GM18868 (cell line): ENCODE results near the gene NCAM2.

Source experiments
- ATAC-seq: cut with Tn5 transposase; IDR thresholded peaks from one replicate; pipeline ENCODE4 v1.9.1; 2021; ENCODE audit warnings: mild to moderate bottlenecking, moderate library complexity; ENCODE audit not compliant: unreplicated experiment

The NCAM2 gene

GRCh38 chr21:21025742-21026141 lies 27.5 kb downstream of the NCAM2 start:
- no peak for ATAC-seq

GRCh38 chr21:21028275-21028820 lies 30.1 kb downstream of the NCAM2 start:
- no peak for ATAC-seq

GRCh38 chr21:21029164-21029563 lies 31.0 kb downstream of the NCAM2 start:
- ATAC-seq = no peak

- no peak for ATAC-seq
Observed at GRCh38 chr21:21030311-21030710, 32.1 kb downstream of the NCAM2 start.

GRCh38 chr21:21034036-21034435 lies 35.8 kb downstream of the NCAM2 start:
- no peak for ATAC-seq

GRCh38 chr21:21039624-21040170 lies 41.5 kb downstream of the NCAM2 start:
- ATAC-seq = no peak

GRCh38 chr21:21045518-21045917 lies 47.3 kb downstream of the NCAM2 start:
- no peak for ATAC-seq

- ATAC-seq = no peak
Observed at GRCh38 chr21:21046063-21046462, 47.9 kb downstream of the NCAM2 start.

GRCh38 chr21:21051109-21052055 lies 53.2 kb downstream of the NCAM2 start:
- no peak for ATAC-seq

- ATAC-seq = no peak
Observed at GRCh38 chr21:21052672-21053071, 54.5 kb downstream of the NCAM2 start.

- ATAC-seq = no peak
Observed at GRCh38 chr21:21057349-21058062, 59.3 kb downstream of the NCAM2 start.

GRCh38 chr21:21063828-21064227 lies 65.6 kb downstream of the NCAM2 start:
- ATAC-seq = no peak

- ATAC-seq = no peak
Observed at GRCh38 chr21:21064353-21064752, 66.1 kb downstream of the NCAM2 start.

- no peak for ATAC-seq
Observed at GRCh38 chr21:21067375-21067774, 69.2 kb downstream of the NCAM2 start.

GRCh38 chr21:21074305-21074704 lies 76.1 kb downstream of the NCAM2 start:
- ATAC-seq = no peak

- ATAC-seq = no peak
Observed at GRCh38 chr21:21076051-21076450, 77.8 kb downstream of the NCAM2 start.

- ATAC-seq = no peak
Observed at GRCh38 chr21:21076491-21076890, 78.3 kb downstream of the NCAM2 start.

- ATAC-seq = no peak
Observed at GRCh38 chr21:21079646-21080045, 81.4 kb downstream of the NCAM2 start.

- ATAC-seq = no peak
Observed at GRCh38 chr21:21084179-21084578, 86.0 kb downstream of the NCAM2 start.

- no peak for ATAC-seq
Observed at GRCh38 chr21:21085206-21085605, 87.0 kb downstream of the NCAM2 start.

- no peak for ATAC-seq
Observed at GRCh38 chr21:21096956-21097355, 98.7 kb downstream of the NCAM2 start.
